Nephron progenitor cell (in vitro differentiated cells): Measurements from ENCODE around the gene KIAA1210.
"Not testable (repeated sequence)": the region's sequence is repeated elsewhere in the genome, so short reads cannot be mapped to it uniquely, and the experiment has no call there.

Experiments used
- DNase-seq: peaks from one replicate; pipeline ENCODE4 v3.0.0; 2021
- H3K27ac Mint-ChIP-seq: 2 replicates; pipeline ENCODE4 v1.8.0; 2021; ENCODE audit warnings: mild to moderate bottlenecking, moderate library complexity, mixed read lengths
- H3K27me3 Mint-ChIP-seq: 2 replicates; pipeline ENCODE4 v1.8.0; 2021; ENCODE audit warnings: mild to moderate bottlenecking, low read depth, mixed read lengths; ENCODE audit not compliant: poor library complexity
- H3K36me3 Mint-ChIP-seq: 2 replicates; pipeline ENCODE4 v1.8.0; 2021; ENCODE audit warnings: low read depth, mixed read lengths
- H3K4me1 Mint-ChIP-seq: 2 replicates; pipeline ENCODE4 v1.8.0; 2021; ENCODE audit warnings: mixed read lengths
- H3K4me3 Mint-ChIP-seq: 2 replicates; pipeline ENCODE4 v1.8.0; 2021; ENCODE audit warnings: mild to moderate bottlenecking, moderate library complexity, mixed read lengths
- H3K9me3 Mint-ChIP-seq: 2 replicates; pipeline ENCODE4 v1.8.0; 2021; ENCODE audit warnings: mild to moderate bottlenecking, moderate library complexity, mixed read lengths
- CTCF ChIP-seq: fragments of 200-600 bp; sonication (generic); IDR thresholded peaks from 2 replicates; pipeline ENCODE4 v1.5.0; 2021; ENCODE audit warnings: antibody characterized with exemption

Gene KIAA1210

GRCh38 chrX:119042040-119042439 lies 85.6 kb downstream of the KIAA1210 start:
- H3K27ac Mint-ChIP-seq = no peak overlapping the region
- DNase-seq = no peak
- peaks cover 35% of the 10 kb centered on the region for H3K9me3 Mint-ChIP-seq
- TF ChIP-seq CTCF = no peak
- H3K27me3 Mint-ChIP-seq = peaks cover 9% of the 10 kb centered on the region
- H3K4me3 Mint-ChIP-seq = no peak overlapping the region
- H3K4me1 Mint-ChIP-seq = peaks cover 7% of the 10 kb centered on the region
- no peaks in the 10 kb centered on the region for H3K36me3 Mint-ChIP-seq

- peaks cover 36% of the 10 kb centered on the region for H3K9me3 Mint-ChIP-seq
- DNase-seq = no peak
- H3K27ac Mint-ChIP-seq = no peak overlapping the region
- no peaks in the 10 kb centered on the region for H3K36me3 Mint-ChIP-seq
- peaks cover 9% of the 10 kb centered on the region for H3K27me3 Mint-ChIP-seq
- H3K4me3 Mint-ChIP-seq = no peak overlapping the region
- TF ChIP-seq CTCF = no peak
- H3K4me1 Mint-ChIP-seq = peaks cover 7% of the 10 kb centered on the region
Measured at GRCh38 chrX:119041175-119041574, 86.4 kb downstream of the KIAA1210 start.

DNA sequence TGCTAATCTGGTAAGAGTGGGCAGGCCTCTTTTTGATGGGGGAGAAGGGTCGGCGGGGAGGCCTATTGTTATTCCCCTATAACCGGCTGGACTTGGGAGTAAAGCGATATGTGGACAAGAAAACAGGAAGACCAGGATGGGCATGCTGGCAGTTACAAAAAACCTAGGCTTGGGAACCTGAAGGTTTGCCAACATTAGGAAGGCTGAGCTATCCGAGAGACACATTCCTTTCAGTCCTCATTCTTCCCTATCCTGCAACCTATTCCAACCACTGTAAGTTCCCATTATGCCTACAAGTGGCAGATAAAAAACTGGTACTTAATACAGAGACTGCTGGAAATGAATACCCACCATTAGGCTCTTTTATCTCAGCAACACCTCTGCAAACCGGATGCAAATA lies 87.2 kb downstream of the KIAA1210 start:
- H3K27me3 Mint-ChIP-seq = peaks cover 4% of the 10 kb centered on the region
- DNase-seq = no peak
- no peak overlapping the region for H3K27ac Mint-ChIP-seq
- H3K9me3 Mint-ChIP-seq = peaks cover 37% of the 10 kb centered on the region
- no peaks in the 10 kb centered on the region for H3K36me3 Mint-ChIP-seq
- peaks cover 7% of the 10 kb centered on the region for H3K4me1 Mint-ChIP-seq
- H3K4me3 Mint-ChIP-seq = no peak overlapping the region
- no peak for TF ChIP-seq CTCF

GRCh38 chrX:119036107-119037029 lies 91.2 kb downstream of the KIAA1210 start:
- no peak for DNase-seq
- Mint-ChIP-seq H3K9me3 (peaks cover 51% of the 10 kb centered on the region), H3K4me3 (no peak overlapping the region), H3K36me3 (peaks cover 5% of the 10 kb centered on the region), H3K27me3 (peaks cover 4% of the 10 kb centered on the region), H3K27ac (no peak overlapping the region), H3K4me1 (peaks cover 6% of the 10 kb centered on the region)
- no peak for TF ChIP-seq CTCF

DNA sequence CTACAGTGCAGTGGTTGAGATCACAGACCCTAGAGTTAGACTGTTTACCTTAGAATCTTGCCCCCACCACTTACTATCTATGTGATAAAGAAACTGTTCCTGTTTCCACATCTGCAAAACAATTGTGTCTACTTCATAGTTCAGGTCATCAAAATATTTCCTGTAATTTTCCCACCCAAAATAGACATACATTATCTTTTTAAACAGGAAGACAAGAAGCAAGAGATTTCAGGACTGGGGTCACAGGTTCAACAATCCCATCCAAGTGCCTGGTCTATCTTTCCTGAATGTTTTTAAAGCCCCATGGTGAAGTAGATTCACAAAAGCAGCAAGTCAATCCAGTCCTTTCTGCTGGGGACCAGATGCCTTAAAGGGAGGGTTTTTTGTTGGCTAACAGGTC lies 96.6 kb downstream of the KIAA1210 start:
- Mint-ChIP-seq H3K36me3 (peaks cover 5% of the 10 kb centered on the region), H3K4me1 (no peaks in the 10 kb centered on the region), H3K4me3 (no peak overlapping the region), H3K27me3 (no peaks in the 10 kb centered on the region), H3K9me3 (peaks cover 76% of the 10 kb centered on the region), H3K27ac (no peak overlapping the region)
- DNase-seq = no peak
- TF ChIP-seq CTCF = no peak

- H3K9me3 Mint-ChIP-seq = peaks cover 80% of the 10 kb centered on the region
- H3K27ac Mint-ChIP-seq, H3K4me1 Mint-ChIP-seq, DNase-seq, H3K36me3 Mint-ChIP-seq, H3K4me3 Mint-ChIP-seq, H3K27me3 Mint-ChIP-seq: not testable (repeated sequence)
Measured at GRCh38 chrX:119029656-119030055, 98.0 kb downstream of the KIAA1210 start.
